Central memory CD8-positive, alpha-beta T cell (primary cell): Measurements from ENCODE around the gene CACNA1H.
"Not testable (repeated sequence)": the region's sequence is repeated elsewhere in the genome, so short reads cannot be mapped to it uniquely, and the experiment has no call there.

ENCODE experiments used
- ATAC-seq: fragments of 150-1000 bp; cut with Tn5 transposase; replicated peaks from 2 replicates; pipeline ENCODE4 v1.10.0; 2022; ENCODE audit warnings: mild to moderate bottlenecking, moderate FRiP score, moderate number of reproducible peaks; ENCODE audit not compliant: poor library complexity, severe bottlenecking; ENCODE audit errors: extremely low read depth
- DNase-seq, 2 donors: peaks; one replicate each; pipeline ENCODE4 v3.0.0; 2021; ENCODE audit warnings: low spot score in 2 of 2
- H3K27ac Mint-ChIP-seq: one replicate; pipeline ENCODE4 v1.8.0; 2022; ENCODE audit warnings: low read depth, mild to moderate bottlenecking, moderate library complexity, mixed read lengths
- H3K27me3 Mint-ChIP-seq: one replicate; pipeline ENCODE4 v1.8.0; 2022; ENCODE audit warnings: mixed read lengths
- H3K36me3 Mint-ChIP-seq: one replicate; pipeline ENCODE4 v1.8.0; 2022; ENCODE audit warnings: mild to moderate bottlenecking, moderate library complexity, mixed read lengths; ENCODE audit not compliant: insufficient read depth
- H3K4me1 Mint-ChIP-seq: one replicate; pipeline ENCODE4 v1.8.0; 2022; ENCODE audit warnings: mixed read lengths
- H3K4me3 Mint-ChIP-seq: one replicate; pipeline ENCODE4 v1.8.0; 2022; ENCODE audit warnings: mild to moderate bottlenecking, moderate library complexity, mixed read lengths
- H3K9me3 Mint-ChIP-seq: one replicate; pipeline ENCODE4 v1.8.0; 2022; ENCODE audit warnings: mixed read lengths

The CACNA1H gene

DNA sequence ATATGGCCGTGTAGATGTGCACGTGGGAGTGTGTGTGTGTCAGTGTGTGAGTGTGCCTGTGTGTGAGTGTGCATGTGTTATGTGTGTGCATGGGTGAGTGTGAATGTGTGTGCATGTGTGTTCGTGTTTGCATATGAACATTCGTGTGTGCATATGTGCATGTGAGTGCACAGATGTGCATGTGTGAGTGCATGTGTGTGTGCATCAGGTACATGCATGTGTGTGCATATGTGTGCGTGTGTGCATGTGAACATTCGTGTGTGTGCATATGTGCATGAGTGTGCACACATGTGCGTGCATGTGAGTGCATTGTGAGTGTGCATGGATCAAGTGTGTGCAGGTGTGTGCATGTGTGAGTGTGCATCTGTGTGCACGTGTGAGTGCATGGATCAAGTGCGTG is 85.1 kb downstream of the CACNA1H start:
- Mint-ChIP-seq H3K4me3 (no peak overlapping the region), H3K27ac (no peak overlapping the region), H3K9me3 (no peaks in the 10 kb centered on the region), H3K36me3 (no peaks in the 10 kb centered on the region), H3K4me1 (no peaks in the 10 kb centered on the region), H3K27me3 (no peaks in the 10 kb centered on the region)
- DNase-seq, result no peak
- ATAC-seq, result no peak

DNA sequence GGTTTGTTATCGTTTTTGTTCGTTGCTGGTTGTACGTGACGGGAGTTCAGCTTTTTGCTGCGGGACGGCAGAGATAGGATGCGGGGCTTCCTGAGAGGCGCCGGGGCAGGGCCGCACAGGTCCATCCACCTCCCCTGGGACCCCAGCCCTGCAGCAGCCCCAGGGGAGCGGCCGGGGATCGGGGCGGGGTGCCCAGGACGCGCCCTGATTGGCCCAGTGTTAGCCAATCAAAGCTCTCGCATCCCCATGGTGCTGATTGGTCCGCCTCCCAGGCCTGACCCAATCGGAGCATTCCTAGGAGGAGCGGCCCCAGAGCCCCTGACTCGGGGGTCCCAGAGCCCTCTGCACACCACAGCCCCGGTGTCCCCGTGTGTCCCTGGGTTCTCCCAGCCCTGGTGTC is 86.0 kb downstream of the CACNA1H start:
- DNase-seq, H3K36me3 Mint-ChIP-seq, ATAC-seq, H3K27me3 Mint-ChIP-seq, H3K4me1 Mint-ChIP-seq, H3K4me3 Mint-ChIP-seq, H3K9me3 Mint-ChIP-seq, H3K27ac Mint-ChIP-seq: not testable (repeated sequence)

DNA sequence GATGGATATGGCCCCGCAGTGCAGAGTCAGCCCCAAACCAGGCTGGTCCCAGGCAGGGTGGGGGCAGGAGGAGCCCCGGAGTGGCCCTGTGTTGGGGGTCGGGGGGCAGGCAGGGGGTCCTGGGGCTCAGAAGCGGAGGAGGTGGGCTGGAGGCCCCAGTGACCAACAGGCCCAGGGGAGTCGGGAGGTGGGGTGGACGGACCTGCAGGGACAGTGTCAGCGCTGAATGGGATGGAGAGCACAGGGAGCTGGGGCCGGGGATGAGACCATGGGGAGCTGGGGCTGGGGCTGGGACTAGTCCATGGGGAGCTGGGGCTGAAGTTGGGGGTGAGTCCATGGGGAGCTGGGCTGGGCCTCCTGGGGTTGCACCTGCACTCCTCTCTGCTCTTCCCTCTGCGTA is 86.7 kb downstream of the CACNA1H start:
- ATAC-seq, H3K4me3 Mint-ChIP-seq, H3K9me3 Mint-ChIP-seq, H3K27me3 Mint-ChIP-seq, H3K27ac Mint-ChIP-seq, H3K36me3 Mint-ChIP-seq, DNase-seq, H3K4me1 Mint-ChIP-seq: not testable (repeated sequence)

DNA sequence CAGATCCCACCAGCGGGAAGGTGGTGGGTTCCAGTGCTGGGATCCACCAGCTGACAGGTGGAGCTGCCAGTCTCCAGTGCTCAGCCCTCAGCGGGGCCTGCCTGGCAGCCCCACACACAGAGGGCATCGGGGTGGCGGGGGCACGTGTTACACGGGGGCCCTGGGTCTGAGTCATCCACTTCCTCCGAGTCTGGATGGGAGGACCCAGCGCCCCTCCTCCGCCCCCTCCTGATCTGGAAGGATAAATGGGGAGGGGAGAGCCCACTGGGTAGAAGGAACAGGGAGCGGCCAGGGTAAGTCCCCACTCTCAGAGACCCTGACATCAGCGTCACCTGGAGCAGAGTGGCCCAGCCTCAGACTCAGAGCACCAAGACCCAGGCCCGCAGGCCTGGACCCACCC is 87.5 kb downstream of the CACNA1H start, which contains the start of gene TPSAB1:
Gene TPSAB1, plus strand, starts transcription at position 270 of the 400 bp plus-strand sequence. CDS start 234 bp downstream, outside the sequence.
- not testable (repeated sequence) for H3K4me1 Mint-ChIP-seq, H3K9me3 Mint-ChIP-seq, DNase-seq, H3K4me3 Mint-ChIP-seq, H3K27me3 Mint-ChIP-seq, ATAC-seq, H3K36me3 Mint-ChIP-seq, H3K27ac Mint-ChIP-seq

DNA sequence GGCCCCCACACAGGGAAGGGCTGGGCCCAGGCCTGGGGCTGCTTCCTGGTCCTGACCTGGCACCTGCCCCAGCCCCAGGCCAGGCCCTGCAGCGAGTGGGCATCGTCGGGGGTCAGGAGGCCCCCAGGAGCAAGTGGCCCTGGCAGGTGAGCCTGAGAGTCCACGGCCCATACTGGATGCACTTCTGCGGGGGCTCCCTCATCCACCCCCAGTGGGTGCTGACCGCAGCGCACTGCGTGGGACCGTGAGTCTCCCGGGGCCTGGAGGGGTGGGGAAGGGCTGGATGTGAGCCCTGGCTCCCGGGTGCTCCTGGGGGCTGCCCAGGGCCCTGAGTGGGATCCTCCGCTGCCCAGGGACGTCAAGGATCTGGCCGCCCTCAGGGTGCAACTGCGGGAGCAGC is 88.2 kb downstream of the CACNA1H start:
- DNase-seq, H3K9me3 Mint-ChIP-seq, H3K4me3 Mint-ChIP-seq, H3K4me1 Mint-ChIP-seq, H3K36me3 Mint-ChIP-seq, H3K27ac Mint-ChIP-seq, ATAC-seq: not testable (repeated sequence)
- H3K27me3 Mint-ChIP-seq, result peaks cover 12% of the 10 kb centered on the region

DNA sequence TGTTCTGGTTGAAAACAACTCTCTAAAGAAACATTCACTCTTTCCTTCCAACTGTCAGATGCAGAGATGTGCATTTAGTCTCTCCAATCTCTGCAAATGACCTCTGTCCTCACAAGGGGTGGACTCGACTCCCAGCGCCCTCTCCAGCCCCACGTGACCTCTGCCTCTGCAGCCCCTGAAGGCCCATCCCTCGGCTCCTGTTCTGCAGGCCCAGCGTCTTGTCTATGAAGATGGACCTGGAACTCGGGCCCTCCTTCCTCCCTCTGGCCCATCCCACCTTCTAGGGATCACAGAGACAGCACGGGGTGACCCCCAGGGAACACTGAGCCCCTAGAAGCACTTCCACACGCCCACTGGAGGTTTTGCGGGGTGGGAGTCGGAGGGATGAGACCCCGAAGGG is 90.5 kb downstream of the CACNA1H start:
- not testable (repeated sequence) for H3K4me1 Mint-ChIP-seq

DNA sequence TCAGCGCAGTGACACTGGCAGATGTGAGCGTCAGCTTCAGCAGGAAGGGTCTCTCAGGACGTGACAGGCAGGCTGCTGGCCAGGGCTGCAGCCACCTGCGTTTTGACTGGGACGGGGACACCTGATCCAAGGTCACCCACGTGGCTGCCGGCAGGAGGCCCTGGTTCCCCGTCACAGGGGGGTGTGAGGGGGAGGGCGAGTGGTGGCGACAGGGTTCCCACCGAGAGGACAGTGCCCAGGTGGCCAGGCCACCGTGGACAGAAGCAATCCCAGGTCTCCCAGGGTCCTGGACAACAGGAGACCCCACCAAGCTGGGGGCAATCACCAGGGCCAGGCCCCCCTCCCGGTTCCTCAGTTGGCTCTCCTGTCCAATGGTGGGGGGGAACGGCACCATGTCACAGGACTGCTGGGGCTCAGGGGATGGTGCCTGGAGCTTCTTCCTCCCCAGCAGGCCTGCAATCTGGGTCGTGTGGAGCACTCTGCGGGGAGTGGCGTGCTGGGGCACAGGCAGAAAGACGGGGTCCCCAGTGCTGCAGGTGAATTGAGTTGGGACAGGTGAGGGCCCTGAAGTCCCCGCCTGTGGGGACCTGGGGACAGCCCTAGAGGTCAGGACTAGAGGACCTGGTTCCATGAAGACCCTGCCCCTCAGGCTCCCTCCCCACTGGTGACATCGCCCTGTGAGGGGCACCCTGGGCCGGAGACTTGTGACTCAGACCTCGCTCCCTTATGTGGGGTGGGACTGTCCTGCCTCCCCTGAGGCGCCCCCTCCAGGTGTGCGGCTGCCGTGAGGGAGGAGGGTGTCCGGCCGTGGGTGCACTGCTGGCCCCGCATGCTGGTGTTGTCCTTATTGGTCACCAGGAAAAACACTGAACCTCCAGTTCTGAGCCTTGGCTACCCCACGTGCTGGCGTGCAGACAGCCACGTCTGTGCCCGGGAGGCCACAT is 91.3 kb downstream of the CACNA1H start:
- not testable (repeated sequence) for H3K4me3 Mint-ChIP-seq, DNase-seq, H3K36me3 Mint-ChIP-seq, H3K27ac Mint-ChIP-seq, ATAC-seq, H3K4me1 Mint-ChIP-seq, H3K9me3 Mint-ChIP-seq
- peaks cover 13% of the 10 kb centered on the region for H3K27me3 Mint-ChIP-seq

More for the DNA sequence above, 90.5 kb downstream of the CACNA1H start:
- H3K27ac Mint-ChIP-seq, H3K9me3 Mint-ChIP-seq, H3K36me3 Mint-ChIP-seq, H3K4me3 Mint-ChIP-seq, ATAC-seq, DNase-seq: not testable (repeated sequence)
- H3K27me3 Mint-ChIP-seq, result peaks cover 13% of the 10 kb centered on the region

DNA sequence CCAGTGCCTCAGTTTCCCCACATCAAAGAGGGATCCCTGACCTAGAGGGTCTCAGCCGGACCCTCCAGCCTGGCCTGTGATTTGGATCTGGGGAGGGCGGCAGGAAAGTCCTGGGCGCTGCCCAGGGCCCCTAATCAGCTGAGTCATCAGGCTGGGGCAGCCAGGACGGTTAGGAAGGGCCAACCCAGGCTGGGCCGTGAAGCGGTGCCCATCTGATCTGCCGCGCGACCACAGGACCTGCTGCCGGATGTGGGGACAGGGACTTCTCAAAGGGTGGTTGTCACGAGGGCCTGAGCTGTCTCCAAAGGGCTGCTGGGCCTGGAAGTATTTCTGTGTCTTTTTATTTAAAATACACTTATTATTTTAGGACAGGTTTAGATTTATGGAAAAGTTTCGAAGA is 92.0 kb downstream of the CACNA1H start:
- ATAC-seq (peak; percentile 34), DNase-seq (no peak)
- peak overlapping the region; percentile 57 for H3K27ac Mint-ChIP-seq

DNA sequence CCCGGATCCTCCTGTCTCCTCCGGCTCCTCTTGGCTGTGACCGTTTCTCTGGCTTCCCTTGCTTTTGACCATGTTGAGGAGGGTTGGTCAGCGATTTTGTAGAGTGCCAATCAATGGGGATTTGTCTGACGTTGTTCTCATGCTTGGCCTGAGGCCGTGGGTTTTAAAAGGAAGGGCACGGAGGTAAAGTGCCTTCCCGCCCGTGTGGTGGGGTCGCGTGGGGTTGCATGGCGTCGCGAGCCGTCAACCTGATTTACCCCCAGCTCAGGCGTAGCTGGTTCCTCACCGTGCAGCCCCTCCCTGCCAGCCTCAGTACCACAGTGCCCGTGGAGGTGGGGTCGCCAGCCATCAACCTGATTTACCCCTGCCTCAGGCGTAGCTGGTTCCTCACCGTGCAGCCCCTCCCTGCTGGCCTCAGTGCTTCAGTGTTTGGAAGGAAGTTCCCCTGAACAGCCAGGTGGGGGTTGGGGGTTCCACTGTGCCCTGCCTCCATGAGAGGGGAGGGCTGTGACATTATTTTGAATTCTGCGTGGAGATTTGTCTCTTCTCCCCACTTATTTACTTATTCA is 92.6 kb downstream of the CACNA1H start:
- ATAC-seq (no peak), DNase-seq (no peak)
- Mint-ChIP-seq H3K4me3 (no peak overlapping the region), H3K9me3 (no peaks in the 10 kb centered on the region), H3K27ac (peak overlapping the region; percentile 57), H3K27me3 (peaks cover 13% of the 10 kb centered on the region), H3K4me1 (no peaks in the 10 kb centered on the region), H3K36me3 (no peaks in the 10 kb centered on the region)

More for the DNA sequence above, 92.0 kb downstream of the CACNA1H start:
- Mint-ChIP-seq H3K4me3 (no peak overlapping the region), H3K9me3 (no peaks in the 10 kb centered on the region), H3K27me3 (peaks cover 13% of the 10 kb centered on the region), H3K4me1 (no peaks in the 10 kb centered on the region), H3K36me3 (no peaks in the 10 kb centered on the region)

DNA sequence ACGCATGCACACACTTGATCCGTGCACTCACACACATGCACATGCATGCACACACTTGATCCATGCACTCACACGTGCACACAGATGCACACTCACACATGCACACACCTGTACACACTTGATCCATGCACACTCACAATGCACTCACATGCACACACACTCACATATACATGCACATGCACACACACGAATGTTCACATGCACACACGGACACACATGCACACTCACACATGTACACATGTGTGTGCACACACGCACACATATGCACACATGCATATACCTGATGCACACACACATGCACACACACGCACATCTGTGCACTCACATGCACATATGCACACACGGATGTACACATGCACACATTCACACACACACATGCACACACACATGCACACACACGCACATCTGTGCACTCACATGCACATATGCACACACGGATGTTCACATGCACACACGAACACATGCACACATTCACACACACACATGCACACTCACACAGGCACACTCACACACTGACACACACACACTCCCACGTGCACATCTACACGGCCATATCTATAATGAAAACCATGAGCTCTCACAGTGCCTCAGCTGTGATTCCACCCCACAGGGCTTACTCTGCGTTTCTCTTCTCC is 95.1 kb downstream of the CACNA1H start:
- H3K36me3 Mint-ChIP-seq, H3K4me3 Mint-ChIP-seq, H3K27ac Mint-ChIP-seq, H3K9me3 Mint-ChIP-seq, H3K4me1 Mint-ChIP-seq, ATAC-seq, DNase-seq: not testable (repeated sequence)
- peaks cover 13% of the 10 kb centered on the region for H3K27me3 Mint-ChIP-seq

DNA sequence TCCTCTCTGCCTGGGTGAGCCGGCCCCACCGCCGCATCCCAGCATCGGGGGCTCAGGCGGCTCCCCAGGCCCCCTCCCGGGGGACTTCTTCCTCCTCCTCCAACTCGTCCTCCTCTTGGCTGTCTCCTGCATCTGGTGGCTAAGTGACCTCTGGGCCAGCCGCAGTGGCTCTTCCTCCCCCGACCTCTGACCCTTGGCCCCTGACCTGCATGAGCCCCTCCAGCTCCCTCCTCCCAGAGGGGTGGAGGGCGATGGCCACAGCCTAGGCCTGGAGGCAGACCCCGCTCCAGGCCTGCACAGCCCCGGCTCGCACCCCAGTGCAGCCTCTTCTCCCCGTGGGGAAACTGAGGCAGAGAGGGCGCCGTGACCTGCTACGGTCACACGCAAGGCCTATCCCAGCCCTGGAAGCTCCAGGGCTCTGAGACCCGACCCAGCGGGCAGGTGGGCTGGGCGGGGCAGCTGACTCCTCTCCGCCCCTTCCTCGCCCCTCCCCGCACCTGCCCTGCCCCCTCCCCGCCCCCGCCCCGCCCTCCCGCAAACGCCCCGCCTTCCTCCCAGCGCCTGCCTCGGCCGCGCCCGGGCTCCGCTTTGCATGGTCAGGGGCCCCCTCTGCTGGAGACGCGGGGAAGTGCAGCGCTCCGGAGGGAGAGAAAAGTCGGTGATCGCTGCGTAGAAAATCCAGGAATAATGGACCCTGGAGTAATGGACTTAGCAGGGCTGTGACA is 96.3 kb downstream of the CACNA1H start:
- not testable (repeated sequence) for H3K4me3 Mint-ChIP-seq, DNase-seq, H3K9me3 Mint-ChIP-seq, H3K36me3 Mint-ChIP-seq, H3K4me1 Mint-ChIP-seq, H3K27ac Mint-ChIP-seq
- H3K27me3 Mint-ChIP-seq, result peaks cover 13% of the 10 kb centered on the region
- ATAC-seq, result peak; percentile 52

DNA sequence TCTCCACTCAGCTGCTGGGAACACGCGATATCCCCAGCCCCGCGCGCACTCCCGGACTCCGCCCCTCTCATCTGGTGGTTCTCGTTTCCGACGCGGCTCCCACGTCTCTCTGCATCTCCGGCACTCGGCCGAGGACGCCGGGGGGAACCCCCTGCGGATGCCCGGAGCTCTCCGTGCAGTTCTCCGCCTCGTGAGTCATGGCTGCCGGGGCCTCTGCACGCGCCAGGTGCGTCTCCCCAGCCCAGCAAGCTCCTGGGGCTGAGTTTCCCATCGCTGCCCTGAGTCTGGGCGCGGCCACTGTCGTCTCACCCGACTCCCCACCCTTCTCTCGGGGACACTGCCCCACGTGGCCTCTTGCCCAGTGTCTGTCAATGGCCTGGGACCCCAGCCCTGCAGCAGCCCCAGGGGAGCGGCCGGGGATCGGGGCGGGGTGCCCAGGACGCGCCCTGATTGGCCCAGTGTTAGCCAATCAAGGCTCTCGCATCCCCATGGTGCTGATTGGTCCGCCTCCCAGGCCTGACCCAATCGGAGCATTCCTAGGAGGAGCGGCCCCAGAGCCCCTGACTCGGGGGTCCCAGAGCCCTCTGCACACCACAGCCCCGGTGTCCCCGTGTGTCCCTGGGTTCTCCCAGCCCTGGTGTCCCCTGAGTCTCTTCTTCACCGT is 100.9 kb downstream of the CACNA1H start:
- not testable (repeated sequence) for H3K27me3 Mint-ChIP-seq, H3K4me1 Mint-ChIP-seq, DNase-seq, H3K36me3 Mint-ChIP-seq, H3K9me3 Mint-ChIP-seq, H3K4me3 Mint-ChIP-seq, ATAC-seq, H3K27ac Mint-ChIP-seq
